OCI-LY1 (cell line): ENCODE data around the gene GDE1.

ENCODE experiments used
- H2AFZ ChIP-seq: fragments of 200-600 bp; sonication (generic), shearing (Covaris generic); 2 replicates; pipeline ENCODE4 v1.6.0; 2014; ENCODE audit warnings: antibody characterized with exemption, mild to moderate bottlenecking, low read length
- H3F3A ChIP-seq: fragments of 200-600 bp; sonication (generic), shearing (Covaris generic); 2 replicates; pipeline ENCODE4 v1.6.0; 2014; ENCODE audit warnings: mild to moderate bottlenecking, antibody characterized with exemption, low read length, moderate library complexity; ENCODE audit not compliant: insufficient read depth
- H3K27ac ChIP-seq: fragments of 200-600 bp; sonication (generic); 2 replicates; pipeline ENCODE4 v1.5.1; 2014; ENCODE audit warnings: low read length, mixed run types, mild to moderate bottlenecking, low read depth; ENCODE audit not compliant: poor library complexity, severe bottlenecking
- H3K27me3 ChIP-seq: fragments of 200-600 bp; sonication (generic); 2 replicates; pipeline ENCODE4 v1.6.0; 2014; ENCODE audit warnings: antibody characterized with exemption, mild to moderate bottlenecking, low read length, moderate library complexity; ENCODE audit not compliant: insufficient read depth
- H3K36me3 ChIP-seq: fragments of 200-600 bp; sonication (generic); 2 replicates; pipeline ENCODE4 v1.6.1; 2014; ENCODE audit warnings: mild to moderate bottlenecking, antibody characterized with exemption, low read length, moderate library complexity, mixed read lengths; ENCODE audit not compliant: insufficient read depth
- H3K4me1 ChIP-seq: fragments of 200-600 bp; sonication (generic); 2 replicates; pipeline ENCODE4 v1.5.1; 2014; ENCODE audit warnings: mild to moderate bottlenecking, low read length, moderate library complexity; ENCODE audit not compliant: insufficient read depth, severe bottlenecking
- H3K4me2 ChIP-seq: fragments of 200-600 bp; sonication (generic), shearing (Covaris generic); 2 replicates; pipeline ENCODE4 v1.6.1; 2014; ENCODE audit warnings: low read length
- H3K4me3 ChIP-seq: fragments of 200-600 bp; sonication (generic); 2 replicates; pipeline ENCODE4 v1.5.1; 2014; ENCODE audit warnings: low read length, low read depth, mild to moderate bottlenecking, mixed read lengths; ENCODE audit not compliant: poor library complexity, severe bottlenecking
- H3K79me2 ChIP-seq: fragments of 200-600 bp; shearing (Covaris generic); 2 replicates; pipeline ENCODE4 v1.6.1; 2016; ENCODE audit warnings: mixed run types, low read length, mixed read lengths; ENCODE audit not compliant: insufficient read depth
- H3K9ac ChIP-seq: fragments of 200-600 bp; sonication (generic), shearing (Covaris generic); 2 replicates; pipeline ENCODE4 v1.6.1; 2014; ENCODE audit warnings: mild to moderate bottlenecking, low read length, mixed read lengths
- H3K9me2 ChIP-seq: fragments of 200-600 bp; sonication (generic), shearing (Covaris generic); 2 replicates; pipeline ENCODE4 v1.6.1; 2014; ENCODE audit warnings: low read depth, mild to moderate bottlenecking, low read length, mixed read lengths
- H3K9me3 ChIP-seq: fragments of 200-600 bp; shearing (Covaris generic); 2 replicates; pipeline ENCODE4 v1.6.1; 2014; ENCODE audit warnings: low read length, mixed read lengths
- H4K20me1 ChIP-seq: fragments of 200-600 bp; sonication (generic), shearing (Covaris generic); 2 replicates; pipeline ENCODE4 v1.6.0; 2016; ENCODE audit warnings: mild to moderate bottlenecking, low read length; ENCODE audit not compliant: insufficient read depth
- EZH2 ChIP-seq: fragments of 200-600 bp; sonication (generic), shearing (Covaris generic); IDR thresholded peaks from 2 replicates; pipeline ENCODE4 v1.8.0; 2017; ENCODE audit warnings: borderline replicate concordance, mixed run types, mild to moderate bottlenecking, antibody characterized with exemption, low read length, moderate library complexity, mixed read lengths
- TF ChIP-seq, protein P1 (sequence below): fragments of 200-600 bp; sonication (generic), shearing (Covaris generic); IDR thresholded peaks from 2 replicates; pipeline ENCODE4 v1.5.1; 2017; ENCODE audit warnings: mild to moderate bottlenecking, antibody characterized with exemption, low read length, moderate library complexity, mixed read lengths

GDE1 gene

DNA sequence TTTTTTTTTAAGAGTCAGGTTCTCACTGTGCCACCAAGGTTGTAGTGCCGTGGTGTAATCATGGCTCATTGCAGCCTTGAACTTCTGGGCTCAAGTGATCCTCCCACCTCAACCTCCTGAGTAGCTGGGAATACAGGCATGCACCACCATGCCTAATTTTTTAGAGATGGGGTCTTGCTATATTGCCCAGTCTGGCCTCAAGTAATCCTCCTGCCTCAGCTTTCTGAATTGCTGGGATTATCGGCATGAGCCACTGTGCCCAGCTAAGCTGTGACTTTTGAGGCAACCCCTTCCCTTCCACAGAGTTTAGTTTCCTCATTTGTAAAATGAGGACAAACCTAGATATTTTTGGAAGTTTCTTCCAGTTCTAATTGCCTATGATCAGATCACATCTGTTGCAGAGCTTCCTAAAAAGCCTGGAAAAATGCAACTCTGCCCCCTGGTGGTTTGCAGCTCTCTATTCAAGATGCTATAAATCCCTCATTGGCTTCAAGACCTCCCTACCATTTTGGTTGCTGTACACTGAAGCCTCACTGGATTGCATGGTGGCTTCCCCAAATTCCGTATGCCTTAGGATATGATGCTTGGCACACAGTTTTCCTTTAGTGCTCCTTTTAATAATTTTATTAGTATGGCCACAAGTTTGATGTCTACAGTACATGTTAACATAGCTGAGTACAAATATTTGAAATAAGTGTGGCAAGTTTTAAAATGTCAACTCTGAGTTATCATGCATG is 19.3 kb downstream of the GDE1 start:
- H3K4me3 ChIP-seq, result no peak overlapping the region
- no peaks in the 10 kb centered on the region for H3F3A ChIP-seq
- H3K4me2 ChIP-seq, result no peak overlapping the region
- no peak overlapping the region for H3K27ac ChIP-seq
- no peaks in the 10 kb centered on the region for H3K9me3 ChIP-seq
- H4K20me1 ChIP-seq, result no peaks in the 10 kb centered on the region
- no peaks in the 10 kb centered on the region for H3K27me3 ChIP-seq
- no peak overlapping the region for H2AFZ ChIP-seq
- H3K79me2 ChIP-seq, result no peaks in the 10 kb centered on the region
- no peak overlapping the region for H3K9ac ChIP-seq
- peaks cover 69% of the 10 kb centered on the region for H3K36me3 ChIP-seq
- TF ChIP-seq EZH2, result no peak
- TF ChIP-seq, protein P1, sequence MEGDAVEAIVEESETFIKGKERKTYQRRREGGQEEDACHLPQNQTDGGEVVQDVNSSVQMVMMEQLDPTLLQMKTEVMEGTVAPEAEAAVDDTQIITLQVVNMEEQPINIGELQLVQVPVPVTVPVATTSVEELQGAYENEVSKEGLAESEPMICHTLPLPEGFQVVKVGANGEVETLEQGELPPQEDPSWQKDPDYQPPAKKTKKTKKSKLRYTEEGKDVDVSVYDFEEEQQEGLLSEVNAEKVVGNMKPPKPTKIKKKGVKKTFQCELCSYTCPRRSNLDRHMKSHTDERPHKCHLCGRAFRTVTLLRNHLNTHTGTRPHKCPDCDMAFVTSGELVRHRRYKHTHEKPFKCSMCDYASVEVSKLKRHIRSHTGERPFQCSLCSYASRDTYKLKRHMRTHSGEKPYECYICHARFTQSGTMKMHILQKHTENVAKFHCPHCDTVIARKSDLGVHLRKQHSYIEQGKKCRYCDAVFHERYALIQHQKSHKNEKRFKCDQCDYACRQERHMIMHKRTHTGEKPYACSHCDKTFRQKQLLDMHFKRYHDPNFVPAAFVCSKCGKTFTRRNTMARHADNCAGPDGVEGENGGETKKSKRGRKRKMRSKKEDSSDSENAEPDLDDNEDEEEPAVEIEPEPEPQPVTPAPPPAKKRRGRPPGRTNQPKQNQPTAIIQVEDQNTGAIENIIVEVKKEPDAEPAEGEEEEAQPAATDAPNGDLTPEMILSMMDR, result peak; percentile 79
- H3K9me2 ChIP-seq, result no peaks in the 10 kb centered on the region
- H3K4me1 ChIP-seq, result no peaks in the 10 kb centered on the region

DNA sequence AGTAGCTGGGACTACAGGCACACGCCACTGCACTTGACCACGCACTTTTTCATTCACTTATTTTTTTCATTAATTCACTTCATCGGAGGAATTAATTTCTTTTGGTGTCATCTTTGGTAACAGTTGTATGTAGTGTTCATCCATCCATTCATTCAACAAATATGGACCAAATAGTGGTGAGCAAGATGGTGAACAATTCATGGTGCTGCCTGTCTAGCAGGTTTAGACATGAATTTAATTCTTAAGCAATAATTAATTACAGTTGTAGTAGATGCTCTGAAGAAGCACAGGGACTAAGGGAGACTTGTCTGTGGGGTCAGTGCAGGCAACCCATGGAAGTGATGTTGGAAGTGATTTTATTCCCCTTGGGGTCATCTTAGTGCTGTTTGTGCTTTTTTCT is 22.4 kb downstream of the GDE1 start:
- peaks cover 46% of the 10 kb centered on the region for H3K36me3 ChIP-seq
- no peaks in the 10 kb centered on the region for H3K9me2 ChIP-seq
- H4K20me1 ChIP-seq, result no peaks in the 10 kb centered on the region
- no peak overlapping the region for H2AFZ ChIP-seq
- no peaks in the 10 kb centered on the region for H3F3A ChIP-seq
- no peak for TF ChIP-seq EZH2
- TF ChIP-seq, protein P1, result no peak
- no peak overlapping the region for H3K27ac ChIP-seq
- H3K9me3 ChIP-seq, result no peaks in the 10 kb centered on the region
- H3K4me1 ChIP-seq, result no peaks in the 10 kb centered on the region
- no peak overlapping the region for H3K4me2 ChIP-seq
- H3K27me3 ChIP-seq, result no peaks in the 10 kb centered on the region
- H3K79me2 ChIP-seq, result no peaks in the 10 kb centered on the region
- no peak overlapping the region for H3K9ac ChIP-seq
- no peak overlapping the region for H3K4me3 ChIP-seq

DNA sequence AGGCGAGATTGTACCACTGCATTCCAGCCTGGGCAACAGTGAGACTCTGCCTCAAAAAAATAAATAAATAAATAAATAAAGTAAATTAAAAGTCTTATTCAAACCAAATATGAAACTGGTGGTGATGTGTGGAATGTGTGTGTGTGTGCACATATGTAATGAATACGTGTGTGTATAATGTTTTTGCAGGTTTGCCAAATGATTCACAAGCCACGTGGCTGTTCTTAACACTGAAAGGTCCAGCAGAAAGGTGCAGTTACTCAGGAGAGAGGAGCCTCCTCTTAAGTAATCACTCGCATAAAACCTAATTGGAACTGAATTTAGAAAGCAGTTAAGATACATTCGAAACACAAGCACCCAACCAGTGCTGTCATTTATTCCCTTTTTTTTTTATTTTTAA is 22.9 kb downstream of the GDE1 start:
- no peaks in the 10 kb centered on the region for H3F3A ChIP-seq
- H3K9ac ChIP-seq, result no peak overlapping the region
- TF ChIP-seq EZH2, result no peak
- TF ChIP-seq, protein P1, result no peak
- no peaks in the 10 kb centered on the region for H3K4me1 ChIP-seq
- no peaks in the 10 kb centered on the region for H3K9me2 ChIP-seq
- H2AFZ ChIP-seq, result no peak overlapping the region
- H3K36me3 ChIP-seq, result peaks cover 41% of the 10 kb centered on the region
- H4K20me1 ChIP-seq, result no peaks in the 10 kb centered on the region
- no peak overlapping the region for H3K4me3 ChIP-seq
- H3K27me3 ChIP-seq, result no peaks in the 10 kb centered on the region
- no peaks in the 10 kb centered on the region for H3K79me2 ChIP-seq
- H3K9me3 ChIP-seq, result no peaks in the 10 kb centered on the region
- H3K4me2 ChIP-seq, result no peak overlapping the region
- no peak overlapping the region for H3K27ac ChIP-seq
